ENCODE measurements around the gene GPNMB.

The GPNMB gene

GRCh38 chr7:23207021-23207420 is 39.6 kb upstream of the GPNMB start:
- H3K4me3 ChIP-seq (ENCODE audit: low read depth, low read length) = no peak overlapping the region
- peak; percentile 60 for DNase-seq (ENCODE audit: low read depth)
- no peak for TF ChIP-seq CTCF (IDR thresholded peaks at IDR 0.05; ENCODE audit: low read depth, low read length)
- no peak for TF ChIP-seq MAX (IDR thresholded peaks at IDR 0.05; ENCODE audit: low read depth, low read length)
- no peak for TF ChIP-seq MYC (IDR thresholded peaks at IDR 0.05; ENCODE audit: low read depth, low read length)
- TF ChIP-seq POLR2A (IDR thresholded peaks at IDR 0.05; ENCODE audit: extremely low read depth, insufficient read length) = no peak

GRCh38 chr7:23207884-23208283 is 38.7 kb upstream of the GPNMB start:
- H3K4me3 ChIP-seq (ENCODE audit: low read depth, low read length) = no peak overlapping the region
- TF ChIP-seq MYC (IDR thresholded peaks at IDR 0.05; ENCODE audit: low read depth, low read length) = no peak
- TF ChIP-seq CTCF (IDR thresholded peaks at IDR 0.05; ENCODE audit: low read depth, low read length) = no peak
- no peak for TF ChIP-seq MAX (IDR thresholded peaks at IDR 0.05; ENCODE audit: low read depth, low read length)
- TF ChIP-seq POLR2A (IDR thresholded peaks at IDR 0.05; ENCODE audit: extremely low read depth, insufficient read length) = no peak

GRCh38 chr7:23208316-23208715 is 38.3 kb upstream of the GPNMB start:
- no peak overlapping the region for H3K4me3 ChIP-seq (ENCODE audit: low read depth, low read length)
- no peak for TF ChIP-seq MAX (IDR thresholded peaks at IDR 0.05; ENCODE audit: low read depth, low read length)
- no peak for TF ChIP-seq CTCF (IDR thresholded peaks at IDR 0.05; ENCODE audit: low read depth, low read length)
- TF ChIP-seq MYC (IDR thresholded peaks at IDR 0.05; ENCODE audit: low read depth, low read length) = no peak
- no peak for TF ChIP-seq POLR2A (IDR thresholded peaks at IDR 0.05; ENCODE audit: extremely low read depth, insufficient read length)

More at GRCh38 chr7:23207884-23208283, 38.7 kb upstream of the GPNMB start:
- no peak for DNase-seq (ENCODE audit: low read depth)

GRCh38 chr7:23210506-23210905 is 36.1 kb upstream of the GPNMB start:
- no peak overlapping the region for H3K4me3 ChIP-seq (ENCODE audit: low read depth, low read length)
- peak; percentile 50 for DNase-seq (ENCODE audit: low read depth)
- no peak for TF ChIP-seq POLR2A (IDR thresholded peaks at IDR 0.05; ENCODE audit: extremely low read depth, insufficient read length)
- no peak for TF ChIP-seq MAX (IDR thresholded peaks at IDR 0.05; ENCODE audit: low read depth, low read length)
- no peak for TF ChIP-seq CTCF (IDR thresholded peaks at IDR 0.05; ENCODE audit: low read depth, low read length)
- no peak for TF ChIP-seq MYC (IDR thresholded peaks at IDR 0.05; ENCODE audit: low read depth, low read length)

More at GRCh38 chr7:23208316-23208715, 38.3 kb upstream of the GPNMB start:
- DNase-seq (ENCODE audit: low read depth) = no peak

- no peak for DNase-seq (ENCODE audit: low read depth)
- no peak overlapping the region for H3K4me3 ChIP-seq (ENCODE audit: low read depth, low read length)
- TF ChIP-seq CTCF (IDR thresholded peaks at IDR 0.05; ENCODE audit: low read depth, low read length) (no peak), MYC (IDR thresholded peaks at IDR 0.05; ENCODE audit: low read depth, low read length) (no peak), MAX (IDR thresholded peaks at IDR 0.05; ENCODE audit: low read depth, low read length) (no peak), POLR2A (IDR thresholded peaks at IDR 0.05; ENCODE audit: extremely low read depth, insufficient read length) (no peak)
Observed at GRCh38 chr7:23211589-23211988, 35.0 kb upstream of the GPNMB start.

GRCh38 chr7:23212395-23212794 is 34.2 kb upstream of the GPNMB start:
- no peak overlapping the region for H3K4me3 ChIP-seq (ENCODE audit: low read depth, low read length)
- DNase-seq (ENCODE audit: low read depth) = no peak
- no peak for TF ChIP-seq MAX (IDR thresholded peaks at IDR 0.05; ENCODE audit: low read depth, low read length)
